Neural progenitor cell (in vitro differentiated cells): ENCODE measurements around the gene PCDH15.

Source experiments
- EZH2 ChIP-seq: fragments of 200-600 bp; sonication (generic); IDR thresholded peaks from 2 replicates; pipeline ENCODE4 v1.6.1; 2017; ENCODE audit warnings: antibody characterized with exemption, mild to moderate bottlenecking, moderate library complexity
- EZH2phosphoT487 ChIP-seq: fragments of 200-600 bp; sonication (generic); IDR thresholded peaks from 2 replicates; pipeline ENCODE4 v1.6.1; 2017; ENCODE audit warnings: antibody characterized with exemption
- TF ChIP-seq, protein P1 (sequence below): fragments of 200-600 bp; sonication (generic); IDR thresholded peaks from 2 replicates; pipeline ENCODE4 v1.5.1; 2017; ENCODE audit warnings: antibody characterized with exemption, mild to moderate bottlenecking

DNA sequence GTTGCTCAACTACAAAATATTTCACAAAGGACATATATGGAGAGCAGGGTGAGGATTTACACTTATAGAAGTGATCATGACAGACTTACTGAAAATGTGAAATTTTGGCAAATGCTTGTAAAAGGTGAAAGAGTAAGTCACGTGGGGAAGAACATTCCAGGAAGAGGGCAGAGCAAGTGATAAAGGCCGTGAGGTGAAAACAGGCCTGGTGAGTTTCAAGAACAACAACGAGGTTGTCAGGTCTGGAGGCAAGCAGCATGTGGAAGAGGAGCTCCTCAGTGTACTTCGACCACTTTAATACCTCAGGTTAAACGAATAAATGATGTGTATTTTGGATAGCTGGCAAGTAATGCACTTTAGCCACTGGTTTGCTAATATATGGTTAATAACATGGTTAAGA, 706.7 kb downstream of the PCDH15 start:
- TF ChIP-seq, protein P1, sequence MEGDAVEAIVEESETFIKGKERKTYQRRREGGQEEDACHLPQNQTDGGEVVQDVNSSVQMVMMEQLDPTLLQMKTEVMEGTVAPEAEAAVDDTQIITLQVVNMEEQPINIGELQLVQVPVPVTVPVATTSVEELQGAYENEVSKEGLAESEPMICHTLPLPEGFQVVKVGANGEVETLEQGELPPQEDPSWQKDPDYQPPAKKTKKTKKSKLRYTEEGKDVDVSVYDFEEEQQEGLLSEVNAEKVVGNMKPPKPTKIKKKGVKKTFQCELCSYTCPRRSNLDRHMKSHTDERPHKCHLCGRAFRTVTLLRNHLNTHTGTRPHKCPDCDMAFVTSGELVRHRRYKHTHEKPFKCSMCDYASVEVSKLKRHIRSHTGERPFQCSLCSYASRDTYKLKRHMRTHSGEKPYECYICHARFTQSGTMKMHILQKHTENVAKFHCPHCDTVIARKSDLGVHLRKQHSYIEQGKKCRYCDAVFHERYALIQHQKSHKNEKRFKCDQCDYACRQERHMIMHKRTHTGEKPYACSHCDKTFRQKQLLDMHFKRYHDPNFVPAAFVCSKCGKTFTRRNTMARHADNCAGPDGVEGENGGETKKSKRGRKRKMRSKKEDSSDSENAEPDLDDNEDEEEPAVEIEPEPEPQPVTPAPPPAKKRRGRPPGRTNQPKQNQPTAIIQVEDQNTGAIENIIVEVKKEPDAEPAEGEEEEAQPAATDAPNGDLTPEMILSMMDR: no peak
- no peak for TF ChIP-seq EZH2
- TF ChIP-seq EZH2phosphoT487: no peak
